Gastrocnemius medialis (tissue), 4 donors: ENCODE measurements around the gene LCK. TPM values are rescaled to one million over a fixed set of nuclear protein-coding genes. Genes with fewer than 3 reads are reported as not detected.

ENCODE experiments used
- ATAC-seq, 2 donors: fragments of 150-250 bp; one replicate each; pipeline ENCODE4 v1.9.1; 2016
- DNase-seq, 2 donors: peaks; one replicate each; pipeline ENCODE4 v3.0.0-alpha.2; 2019
- H3K27ac ChIP-seq, 4 donors: fragments of 200-600 bp; sonication (generic); 1 replicate in 1 of 4; 2 replicates in 3 of 4; pipeline ENCODE4 v1.5.1; 2016 to 2018; ENCODE audit warnings: mild to moderate bottlenecking in 2 of 4, moderate library complexity in 1 of 4
- H3K27me3 ChIP-seq, 3 donors: fragments of 200-600 bp; sonication (generic) in 2 of 3; 1 replicate in 1 of 3; 2 replicates in 2 of 3; pipeline versions ENCODE4 v1.5.1 to v1.6.0; 2016 to 2019; ENCODE audit warnings: mild to moderate bottlenecking in 1 of 3, moderate library complexity in 1 of 3
- H3K36me3 ChIP-seq, 2 donors: fragments of 200-600 bp; sonication (generic) in 1 of 2; one replicate each; pipeline ENCODE4 v1.5.1; 2017 to 2018
- H3K4me1 ChIP-seq, 2 donors: fragments of 200-600 bp; sonication (generic) in 1 of 2; one replicate each; pipeline ENCODE4 v1.5.1; 2016 to 2017; ENCODE audit warnings: mild to moderate bottlenecking in 2 of 2
- H3K4me3 ChIP-seq, 4 donors: fragments of 200-600 bp; sonication (generic) in 3 of 4; 1 replicate in 1 of 4; 2 replicates in 3 of 4; pipeline ENCODE4 v1.5.1; 2016 to 2019; ENCODE audit warnings: mild to moderate bottlenecking in 2 of 4
- H3K9me3 ChIP-seq, 3 donors: fragments of 200-600 bp; sonication (generic) in 2 of 3; 1 replicate in 1 of 3; 2 replicates in 2 of 3; pipeline ENCODE4 v1.5.1; 2016 to 2019
- POLR2A ChIP-seq, 2 donors: fragments of 450-650 bp; IDR thresholded peaks; one replicate each; pipeline ENCODE4 v1.6.1; 2017; ENCODE audit warnings: antibody characterized with exemption in 2 of 2, mild to moderate bottlenecking in 2 of 2, moderate library complexity in 2 of 2
- in situ Hi-C, 4 donors: fragments of 200-750 bp; cut with MboI; loops; one replicate each; pipeline versions ENCODE4 v1.15.0 to v1.8.0; 2017; ENCODE audit warnings: low sequenced_read_pairs in 4 of 4
- intact Hi-C: fragments of 100-400 bp; cut with DNase I; formaldehyde crosslinking; loops from one replicate; pipeline ENCODE4 v1.15.1; 2023; ENCODE audit warnings: low total_unique reads
- total RNA-seq, 4 donors: library from RNA; depleted of rRNA; stranded (reverse); fragments of >200 nt; gene quantifications; one replicate each; pipeline versions ENCODE4 v1.1.0 to v1.2.3, GENCODE V29; 2016
- TF ChIP-seq, protein P1 (sequence below), 5 experiments: fragments of 450-650 bp in 3 of 5; fragments of 200-600 bp in 2 of 5; sonication (generic) in 2 of 5; IDR thresholded peaks in 4 of 5; conservative IDR thresholded peaks in 1 of 5; 1 replicate in 4 of 5; 2 replicates in 1 of 5; pipeline ENCODE4 v1.5.1; 2016 to 2019; ENCODE audit warnings: antibody characterized with exemption in 5 of 5, mild to moderate bottlenecking in 3 of 5, moderate library complexity in 3 of 5

LCK gene
- total RNA-seq, 4 donors from 2014 or later = 0.66 to 1.6 TPM; not detected in 2

- TF ChIP-seq, protein P1, sequence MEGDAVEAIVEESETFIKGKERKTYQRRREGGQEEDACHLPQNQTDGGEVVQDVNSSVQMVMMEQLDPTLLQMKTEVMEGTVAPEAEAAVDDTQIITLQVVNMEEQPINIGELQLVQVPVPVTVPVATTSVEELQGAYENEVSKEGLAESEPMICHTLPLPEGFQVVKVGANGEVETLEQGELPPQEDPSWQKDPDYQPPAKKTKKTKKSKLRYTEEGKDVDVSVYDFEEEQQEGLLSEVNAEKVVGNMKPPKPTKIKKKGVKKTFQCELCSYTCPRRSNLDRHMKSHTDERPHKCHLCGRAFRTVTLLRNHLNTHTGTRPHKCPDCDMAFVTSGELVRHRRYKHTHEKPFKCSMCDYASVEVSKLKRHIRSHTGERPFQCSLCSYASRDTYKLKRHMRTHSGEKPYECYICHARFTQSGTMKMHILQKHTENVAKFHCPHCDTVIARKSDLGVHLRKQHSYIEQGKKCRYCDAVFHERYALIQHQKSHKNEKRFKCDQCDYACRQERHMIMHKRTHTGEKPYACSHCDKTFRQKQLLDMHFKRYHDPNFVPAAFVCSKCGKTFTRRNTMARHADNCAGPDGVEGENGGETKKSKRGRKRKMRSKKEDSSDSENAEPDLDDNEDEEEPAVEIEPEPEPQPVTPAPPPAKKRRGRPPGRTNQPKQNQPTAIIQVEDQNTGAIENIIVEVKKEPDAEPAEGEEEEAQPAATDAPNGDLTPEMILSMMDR (IDR thresholded peaks at IDR 0.05 in 4 of 5, conservative IDR thresholded peaks at IDR 0.05 in 1 of 5) = peak; percentile 18 to 65 (median 55)
- TF ChIP-seq POLR2A (IDR thresholded peaks at IDR 0.05) = no peak
- in situ Hi-C loops (no loop called here), intact Hi-C loops (loop anchor here (1.0 to 2.0 kb wide), 2 partner anchors 28 to 42 kb away; partner anchors contain the start of gene HDAC1)
- H3K9me3 ChIP-seq = no peaks in the 10 kb centered on the region
- peaks cover 0 to 23% of the 10 kb centered on the region in 2 donors for H3K36me3 ChIP-seq
- no peaks in the 10 kb centered on the region for H3K27me3 ChIP-seq
- peak overlapping the region; percentile 52 to 74 (median 64) for H3K4me3 ChIP-seq
- H3K27ac ChIP-seq = peak overlapping the region in 3 of 4 donors; percentile 33 to 62 (median 40)
- ATAC-seq = peak; percentile 27 to 54
- peaks cover 4 to 6% of the 10 kb centered on the region in 2 donors for H3K4me1 ChIP-seq
- no peak for DNase-seq
Measured at GRCh38 chr1:32334864-32335534, 83.9 kb downstream of the LCK start.

DNA sequence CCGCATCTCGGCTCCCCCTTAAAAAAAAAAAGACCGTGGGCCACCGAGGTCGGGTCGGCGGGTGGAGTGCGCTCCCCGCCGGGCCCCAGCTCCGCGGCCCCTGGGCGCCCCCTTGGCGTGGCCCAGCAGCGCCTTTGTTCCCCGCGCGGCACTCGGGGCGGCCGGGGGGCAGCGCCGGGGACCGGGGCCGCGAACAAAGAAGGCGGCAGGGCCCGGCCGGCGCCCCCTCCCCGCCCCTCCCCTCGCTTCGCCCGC lies 84.4 kb downstream of the LCK start:
- peaks cover 0 to 23% of the 10 kb centered on the region in 2 donors for H3K36me3 ChIP-seq
- in situ Hi-C loops = no loop called here
- peak overlapping the region in 3 of 4 donors; percentile 33 to 62 (median 40) for H3K27ac ChIP-seq
- H3K4me3 ChIP-seq = peak overlapping the region; percentile 52 to 74 (median 64)
- DNase-seq (no peak), ATAC-seq (peak in 1 of 2 donors; percentile 5)
- H3K27me3 ChIP-seq = no peaks in the 10 kb centered on the region
- intact Hi-C loops = loop anchor here (1.0 to 2.0 kb wide), 2 partner anchors 28 to 43 kb away; partner anchors contain the start of gene HDAC1
- peaks cover 4 to 6% of the 10 kb centered on the region in 2 donors for H3K4me1 ChIP-seq
- TF ChIP-seq POLR2A (IDR thresholded peaks at IDR 0.05) = no peak
- TF ChIP-seq, protein P1 (IDR thresholded peaks at IDR 0.05 in 4 of 5, conservative IDR thresholded peaks at IDR 0.05 in 1 of 5) = no peak
- H3K9me3 ChIP-seq = no peaks in the 10 kb centered on the region

Other genes with a start within 250 kb of the LCK start
- 10 to 100 TPM; 19.9 to 50.3 (median 34.6) TPM for gene KHDRBS1, start 237.4 kb upstream of the LCK start, total RNA-seq
- 10 to 100 TPM in 2 of 4 donors, 1 to 10 TPM in 2; 2.5 to 11.1 (median 6.7) TPM for gene TMEM39B, start 178.3 kb upstream of the LCK start, total RNA-seq
- 10 to 100 TPM; 67.3 to 80.7 (median 74.4) TPM for gene KPNA6, start 143.2 kb upstream of the LCK start, total RNA-seq
- gene TXLNA, start 71.6 kb upstream of the LCK start, total RNA-seq = 10 to 100 TPM; 15.7 to 21.0 (median 17.6) TPM
- 10 to 100 TPM; 16.4 to 79.0 (median 56.8) TPM for gene CCDC28B, start 50.7 kb upstream of the LCK start, total RNA-seq
- gene IQCC, start 45.6 kb upstream of the LCK start, total RNA-seq = under 1 TPM; 0.49 to 0.93 (median 0.83) TPM
- not detected for gene DCDC2B, start 42.2 kb upstream of the LCK start, total RNA-seq
- 1 to 10 TPM; 1.6 to 4.6 (median 4.4) TPM for gene TMEM234, start 28.9 kb upstream of the LCK start, total RNA-seq
- 100 to 1,000 TPM; 211 to 294 (median 245) TPM for gene EIF3I, start 28.9 kb upstream of the LCK start, total RNA-seq
- 1 to 10 TPM; 1.1 to 2.9 (median 2.3) TPM for gene FAM167B, start 4.0 kb upstream of the LCK start, total RNA-seq
- 10 to 100 TPM in 2 of 4 donors, 1 to 10 TPM in 2; 8.7 to 23.8 (median 11.8) TPM for gene HDAC1, start 40.8 kb downstream of the LCK start, total RNA-seq
- gene MARCKSL1, start 85.0 kb downstream of the LCK start, total RNA-seq = 1 to 10 TPM in 2 of 4 donors, under 1 TPM in 2; 0.75 to 2.6 (median 1.5) TPM
- gene FAM229A, start 111.2 kb downstream of the LCK start, total RNA-seq = 10 to 100 TPM in 1 of 4 donors, 1 to 10 TPM in 2, under 1 TPM in 1; 0.81 to 13.4 (median 2.0) TPM
- 1 to 10 TPM in 1 of 4 donors, not detected in 3; 1.8 TPM for gene TSSK3, start 111.3 kb downstream of the LCK start, total RNA-seq
- 10 to 100 TPM; 53.8 to 77.8 (median 62.1) TPM for gene BSDC1, start 143.2 kb downstream of the LCK start, total RNA-seq
- gene ZBTB8B, start 213.8 kb downstream of the LCK start, total RNA-seq = not detected